DMS153 treated with DMSO at 0.1 percent for 48 hours (cell line): ENCODE data around the gene C16orf89.

ENCODE experiments used
- DNase-seq: peaks from one replicate; lab custom pipeline; 2025; ENCODE audit not compliant: unreplicated experiment; lab: John Stamatoyannopoulos, UW

The C16orf89 gene

GRCh38 chr16:5033256-5034166 lies 32.2 kb downstream of the C16orf89 start, which contains the start of gene NAGPA:
Gene NAGPA, minus strand, starts transcription at chr16:5033935. Its CDS starts 21 bp downstream, at chr16:5033914.
- DNase-seq = peak; percentile 67

DNA sequence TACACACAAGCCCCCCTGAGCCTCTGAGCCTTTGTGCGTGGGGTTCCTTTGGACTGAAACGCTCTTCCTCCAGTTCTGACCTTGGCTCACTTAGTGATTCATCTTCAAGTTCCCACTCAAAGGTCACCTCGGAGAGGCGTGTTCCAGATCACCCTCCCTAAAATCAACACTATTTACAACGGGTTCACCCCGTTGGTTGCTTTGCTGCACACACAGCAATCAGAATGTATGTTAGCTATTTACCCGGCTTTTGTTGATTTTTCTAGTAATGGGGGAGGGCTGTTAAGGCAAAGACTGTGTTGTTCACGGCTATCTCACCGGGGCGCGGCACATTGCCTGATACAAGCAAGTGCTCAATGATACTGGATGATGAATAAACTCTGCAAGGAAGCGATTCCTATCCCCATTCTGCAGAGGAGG lies 33.0 kb downstream of the C16orf89 start:
- DNase-seq = no peak

DNA sequence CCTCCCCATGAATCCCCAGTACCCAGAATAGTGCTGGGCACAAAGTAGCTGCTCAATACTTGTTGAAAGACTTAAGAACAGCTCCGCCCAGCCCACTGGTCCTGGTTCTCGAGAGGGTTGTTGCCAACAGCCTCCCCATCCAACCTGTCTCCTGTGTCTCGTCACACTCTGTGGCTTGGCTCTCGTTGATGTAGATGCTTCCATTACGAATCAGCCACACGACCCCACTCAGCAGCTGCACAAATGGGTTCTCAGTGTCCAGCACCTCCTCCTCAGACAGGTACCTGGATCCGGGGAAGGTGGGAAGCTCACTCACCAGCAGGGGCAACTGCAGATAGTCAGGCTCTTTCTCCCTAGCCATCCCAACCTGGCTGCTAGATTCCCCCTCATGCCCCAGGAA lies 34.2 kb downstream of the C16orf89 start:
- DNase-seq = no peak

- no peak for DNase-seq
Observed at GRCh38 chr16:5030251-5030870, 35.4 kb downstream of the C16orf89 start.

GRCh38 chr16:5028950-5029475 lies 36.7 kb downstream of the C16orf89 start:
- no peak for DNase-seq

DNA sequence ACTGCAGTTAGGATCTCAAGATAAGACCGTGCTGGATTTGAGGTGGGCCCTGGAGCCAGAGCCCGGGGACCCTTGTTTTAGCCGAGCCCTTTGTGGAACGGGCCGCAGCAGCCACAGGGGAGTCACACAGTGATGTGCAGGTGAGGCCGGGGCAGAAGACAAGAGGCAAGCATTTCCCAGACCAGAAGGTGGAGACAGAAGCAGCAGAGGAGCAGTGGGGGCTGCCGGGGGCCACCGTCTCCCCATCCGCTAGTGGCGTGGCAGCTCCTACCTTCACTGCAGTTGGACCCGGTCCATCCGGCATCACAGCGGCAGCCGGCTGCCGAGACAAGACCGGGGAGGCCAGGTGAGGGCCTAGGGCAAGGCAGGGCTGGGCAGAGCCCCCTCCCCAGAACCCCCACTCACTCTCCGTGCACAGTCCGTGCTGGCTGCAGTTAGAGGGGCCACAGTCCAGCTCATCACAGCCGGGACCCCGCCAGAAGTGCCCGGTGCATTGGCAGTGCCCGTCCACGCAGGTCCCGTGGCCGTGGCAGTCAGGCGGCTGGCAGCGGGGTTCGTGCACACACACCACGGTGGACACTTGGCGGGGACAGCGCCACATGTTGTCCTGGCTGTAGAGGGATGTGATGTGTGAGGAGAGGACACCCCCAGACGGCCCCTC lies 38.1 kb downstream of the C16orf89 start:
- no peak for DNase-seq

DNA sequence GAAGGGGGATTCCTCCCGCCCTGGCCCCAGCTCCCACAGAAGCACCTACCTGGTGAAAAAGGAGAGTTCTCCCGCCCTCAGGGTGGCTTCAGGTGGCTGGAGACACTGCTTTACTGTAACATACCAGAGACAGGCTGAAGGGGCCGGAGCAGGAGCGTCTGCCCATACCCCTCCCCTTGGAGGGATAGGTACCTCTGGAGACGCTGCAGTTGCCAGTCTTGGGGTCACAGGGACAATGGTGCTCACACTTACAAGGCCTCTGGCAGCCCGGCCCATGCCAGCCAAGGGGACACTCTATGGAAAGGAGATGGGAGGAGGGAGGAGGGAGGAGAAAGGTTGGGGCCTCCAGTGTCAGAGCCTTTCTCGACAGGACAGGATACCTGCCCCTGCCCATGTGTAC lies 38.7 kb downstream of the C16orf89 start:
- DNase-seq = no peak

DNA sequence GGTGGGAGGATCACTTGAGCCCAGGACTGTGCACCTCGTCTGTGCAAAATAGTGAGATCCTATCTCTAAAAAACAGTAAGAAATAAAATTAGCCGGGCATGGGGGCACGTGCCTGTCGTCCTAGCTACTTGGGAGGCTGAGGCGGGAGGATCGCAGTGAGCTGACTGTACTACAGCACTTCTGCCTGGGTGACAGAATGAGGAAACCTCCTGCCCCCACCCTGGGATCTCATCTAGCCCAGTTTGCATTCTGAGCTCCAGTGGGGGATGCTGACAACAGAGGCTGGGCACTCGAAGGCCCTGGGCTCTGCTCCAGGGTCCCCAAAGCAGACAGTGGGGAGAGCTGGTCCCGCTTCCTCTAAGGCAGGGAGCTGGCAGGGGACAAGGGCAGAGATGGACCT lies 39.1 kb downstream of the C16orf89 start:
- DNase-seq = no peak

- DNase-seq = peak; percentile 14
Observed at GRCh38 chr16:5025171-5025632, 40.6 kb downstream of the C16orf89 start.

GRCh38 chr16:5024632-5025031 lies 41.1 kb downstream of the C16orf89 start:
- DNase-seq = peak; percentile 39

DNA sequence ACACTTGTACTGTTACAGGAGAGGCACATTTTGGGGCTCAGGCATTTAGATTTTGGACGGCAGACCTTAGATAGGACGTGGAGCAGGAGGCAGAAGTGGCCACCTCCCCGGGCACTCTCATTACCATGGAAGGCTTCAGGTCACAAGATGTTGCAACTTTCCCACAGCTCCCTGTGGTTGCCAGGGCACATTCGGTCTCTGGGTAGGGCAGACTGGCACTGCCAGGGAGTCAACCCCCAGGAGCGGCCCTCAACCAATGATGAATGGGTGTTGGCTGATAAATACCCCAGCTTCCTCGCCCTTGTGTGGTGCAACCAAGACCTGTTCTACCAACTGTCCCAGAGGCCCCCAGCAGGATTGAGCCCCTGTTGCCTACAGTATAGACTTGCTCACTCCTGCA lies 43.2 kb downstream of the C16orf89 start:
- no peak for DNase-seq

- DNase-seq = no peak
Observed at GRCh38 chr16:5020551-5020950, 45.2 kb downstream of the C16orf89 start.

DNA sequence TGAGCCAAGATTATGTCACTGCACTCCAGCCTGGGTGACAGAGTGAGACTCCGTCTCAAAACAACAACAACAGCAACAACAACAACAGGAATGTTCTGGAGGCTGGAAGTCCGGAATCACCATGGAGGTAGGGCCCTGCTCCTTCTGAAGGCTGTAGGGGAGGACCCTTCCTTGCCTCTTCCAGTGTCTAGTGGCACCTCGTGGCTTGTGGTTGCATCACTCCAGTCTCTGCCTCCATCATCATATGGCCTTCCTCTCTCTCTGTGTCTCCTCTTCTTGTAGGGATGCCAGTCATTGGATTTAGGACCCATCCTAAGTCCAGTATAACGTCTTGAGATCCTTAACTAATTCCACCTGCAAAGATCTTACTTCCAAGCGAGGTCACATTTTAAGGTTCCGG lies 46.0 kb downstream of the C16orf89 start:
- DNase-seq = no peak

GRCh38 chr16:5018793-5019192 lies 47.0 kb downstream of the C16orf89 start:
- no peak for DNase-seq

DNA sequence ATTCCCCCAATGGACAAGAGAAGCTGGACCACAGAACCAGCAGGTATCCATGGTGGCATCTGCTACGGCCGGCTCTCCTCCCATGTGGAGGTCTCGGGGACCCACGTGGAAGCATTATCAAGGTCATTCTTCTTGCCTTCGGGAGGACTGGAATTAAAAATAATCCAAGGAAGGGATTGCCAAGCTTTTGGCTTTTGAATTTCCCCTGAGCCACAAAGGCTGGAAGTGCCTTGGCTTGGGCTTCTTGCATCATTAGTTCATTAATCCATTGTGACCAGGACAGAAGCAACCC lies 48.1 kb downstream of the C16orf89 start:
- DNase-seq = no peak

GRCh38 chr16:5016967-5017677 lies 48.6 kb downstream of the C16orf89 start:
- DNase-seq = no peak

DNA sequence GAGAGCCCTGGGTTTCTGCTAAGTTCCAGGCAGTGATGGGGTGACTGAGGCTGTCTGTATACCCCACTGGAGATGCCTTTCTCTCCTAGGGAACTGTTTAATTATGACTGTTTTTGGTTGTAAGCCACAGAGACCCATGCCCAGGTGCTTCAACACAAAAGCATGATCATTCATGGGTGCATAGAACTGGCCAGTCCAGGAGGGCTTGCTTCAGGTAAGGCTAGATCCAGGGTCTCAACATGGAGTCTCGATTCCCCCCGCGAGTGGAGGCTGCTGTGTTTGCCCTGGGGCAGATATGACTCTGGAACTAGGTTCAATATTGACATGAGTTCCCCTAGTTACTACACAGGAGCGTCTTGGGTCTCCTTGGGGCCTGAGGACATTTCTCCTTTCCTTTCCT lies 49.9 kb downstream of the C16orf89 start:
- DNase-seq = no peak

GRCh38 chr16:5015351-5015750 lies 50.4 kb downstream of the C16orf89 start:
- DNase-seq = no peak

GRCh38 chr16:5012887-5013286 lies 52.9 kb downstream of the C16orf89 start:
- DNase-seq = no peak

DNA sequence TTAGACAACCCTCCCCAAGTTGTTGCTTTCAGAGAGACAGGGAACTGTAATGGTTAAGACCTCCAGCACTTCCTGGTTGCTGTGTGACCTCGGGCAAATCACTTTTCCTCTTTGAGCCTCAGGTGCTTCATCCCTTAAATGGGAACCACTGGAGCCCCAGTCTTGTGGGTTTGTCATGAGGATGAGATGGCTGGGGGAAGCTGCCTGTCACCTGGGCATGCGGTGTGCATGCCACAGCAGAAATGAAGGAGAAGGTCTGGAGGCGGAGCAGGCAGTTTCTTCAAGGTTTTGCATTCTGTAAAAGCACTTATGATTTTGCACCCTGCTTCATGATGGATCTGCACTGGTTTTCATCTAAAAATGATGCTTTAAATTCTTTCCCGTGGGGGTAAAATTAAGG lies 54.1 kb downstream of the C16orf89 start:
- no peak for DNase-seq
